AML-193 (cell line): ENCODE results near the gene SCFD2.
"Not testable (repeated sequence)": the region's sequence is repeated elsewhere in the genome, so short reads cannot be mapped to it uniquely, and the experiment has no call there.

Experiments
- DNase-seq, 2 experiments: peaks; one replicate each; lab custom pipeline; 2025; lab: John Stamatoyannopoulos, UW

Gene SCFD2

DNA sequence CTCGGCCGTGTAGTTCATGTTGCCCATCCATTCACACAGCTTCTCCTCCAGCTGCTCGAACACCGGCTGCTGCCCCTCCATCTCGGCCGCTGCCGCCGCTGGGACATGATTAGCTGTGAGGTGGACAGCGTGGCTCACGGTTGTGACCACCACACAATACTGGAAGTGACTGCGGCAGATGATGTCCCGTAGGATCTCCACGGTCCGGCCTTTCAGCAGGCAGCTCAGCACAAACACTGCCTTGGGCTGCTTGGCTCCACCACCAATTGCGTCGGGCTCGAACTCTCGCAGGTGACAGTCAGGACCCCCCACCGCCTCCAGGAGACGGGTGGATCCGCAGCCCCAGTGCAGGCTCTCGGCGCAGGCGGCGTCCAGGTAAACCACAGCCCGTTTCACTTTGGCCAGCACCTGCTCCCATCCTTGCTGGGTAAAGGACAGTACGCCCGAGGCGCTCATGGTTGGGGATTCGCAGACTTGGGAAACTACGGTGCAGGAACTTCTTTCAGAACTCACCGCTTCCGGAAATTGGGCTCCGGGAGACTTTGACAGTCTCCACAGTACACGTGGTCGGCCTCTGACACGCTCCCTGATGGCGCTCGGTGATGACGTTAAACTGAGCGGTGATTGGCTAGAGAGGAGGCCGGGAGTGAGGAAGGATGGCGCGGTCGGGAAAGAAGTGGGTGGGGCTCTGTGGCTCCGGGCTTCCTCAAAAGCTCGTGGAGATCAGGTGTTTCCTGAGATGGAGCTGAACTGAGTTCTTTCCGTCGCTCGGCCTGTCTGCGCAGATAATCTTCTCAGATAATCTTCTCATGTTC lies at the start of gene SCFD2:
Gene SCFD2 (minus strand): TSS at position 576 of the 815 bp plus-strand sequence.
- DNase-seq: peak; percentile 87 to 92

DNA sequence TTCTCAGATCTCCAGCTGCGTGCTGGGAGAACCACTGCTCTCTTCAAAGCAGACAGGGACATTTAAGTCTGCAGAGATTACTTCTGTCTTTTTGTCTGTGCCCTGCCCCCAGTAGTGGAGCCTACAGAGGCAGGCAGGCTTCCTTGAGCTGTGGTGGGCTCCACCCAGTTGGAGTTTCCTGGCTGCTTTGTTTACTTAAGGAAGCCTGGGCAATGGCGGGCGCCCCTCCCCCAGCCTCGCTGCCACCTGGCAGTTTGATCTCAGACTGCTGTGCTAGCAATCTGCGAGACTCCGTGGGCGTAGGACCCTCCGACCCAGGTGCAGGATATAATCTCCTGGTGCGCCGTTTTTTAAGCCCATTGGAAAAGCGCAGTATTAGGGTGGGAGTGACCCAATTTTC lies 43.6 kb upstream of the SCFD2 start:
- DNase-seq: not testable (repeated sequence)

DNA sequence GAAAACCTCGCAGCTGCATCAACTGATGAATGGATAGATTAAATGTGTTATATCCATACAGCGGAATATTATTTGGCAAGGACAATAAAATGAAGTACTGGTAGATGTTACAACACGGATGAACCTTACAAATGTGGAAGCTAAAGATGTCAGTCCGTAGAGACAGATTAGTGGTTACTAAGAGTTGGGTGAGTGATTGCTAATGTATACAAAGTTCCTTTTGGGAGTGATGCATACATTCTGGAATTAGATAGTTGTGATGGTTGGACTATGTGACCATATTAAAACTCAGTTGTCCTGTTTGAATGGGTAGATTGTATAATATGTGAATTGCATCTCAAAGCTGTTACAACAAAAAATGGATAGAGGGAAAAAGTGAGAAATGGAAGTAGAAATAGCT lies 14.4 kb upstream of the SCFD2 start:
- no peak for DNase-seq

DNA sequence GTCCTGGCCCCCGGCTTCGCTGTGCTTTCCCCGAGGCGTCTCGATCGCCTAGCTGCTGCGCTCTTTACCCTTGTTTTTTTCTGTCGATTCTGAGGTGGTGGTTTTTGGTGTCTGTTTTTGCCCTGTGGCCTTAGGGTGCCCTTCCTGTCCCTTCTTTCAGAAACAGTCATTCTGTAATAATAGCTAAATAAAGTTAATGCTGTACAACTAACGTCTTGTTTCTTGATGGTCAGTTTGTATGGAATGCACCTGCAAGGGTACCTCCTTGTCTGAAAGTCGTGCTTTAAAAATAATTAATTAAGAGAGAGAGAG lies 12.3 kb upstream of the SCFD2 start:
- DNase-seq: no peak

DNA sequence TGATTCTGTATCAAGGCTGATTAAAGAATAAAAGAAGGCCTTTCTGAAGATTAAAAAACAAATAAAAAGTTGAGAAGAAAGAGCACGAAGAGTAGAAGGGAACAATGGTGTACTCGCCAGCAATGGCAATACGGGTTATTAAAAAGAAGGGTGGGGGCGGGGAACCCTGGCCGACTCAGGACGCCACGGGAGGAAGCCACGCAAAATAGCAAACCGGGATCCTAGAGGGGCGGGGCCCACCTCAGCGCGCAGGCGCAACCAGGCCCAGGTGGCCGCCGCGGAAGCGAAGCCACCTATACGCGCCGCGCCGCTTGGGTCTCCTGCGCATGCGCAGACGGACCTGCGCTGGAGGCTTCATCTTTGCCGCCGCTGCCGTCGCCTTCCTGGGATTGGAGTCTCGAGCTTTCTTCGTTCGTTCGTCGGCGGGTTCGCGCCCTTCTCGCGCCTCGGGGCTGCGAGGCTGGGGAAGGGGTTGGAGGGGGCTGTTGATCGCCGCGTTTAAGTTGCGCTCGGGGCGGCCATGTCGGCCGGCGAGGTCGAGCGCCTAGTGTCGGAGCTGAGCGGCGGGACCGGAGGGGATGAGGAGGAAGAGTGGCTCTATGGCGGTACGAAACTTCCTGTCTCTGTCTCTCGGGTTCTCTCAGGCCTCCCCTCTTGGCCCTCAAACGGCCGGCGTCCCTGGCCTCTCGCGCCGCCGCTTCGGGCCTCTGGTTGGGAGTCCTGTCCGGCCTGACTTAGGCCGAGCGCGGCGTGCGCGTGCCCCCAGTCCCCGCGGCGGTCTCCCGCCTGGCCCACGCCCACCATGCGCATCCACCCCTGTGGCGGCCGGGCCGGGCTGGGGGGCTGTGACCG lies 11.7 kb upstream of the SCFD2 start, which contains the start of gene FIP1L1:
Gene FIP1L1 (plus strand): TSS at position 323 of the 852 bp plus-strand sequence. CDS start 198 bp downstream, at position 521.
- peak; percentile 80 to 84 for DNase-seq

DNA sequence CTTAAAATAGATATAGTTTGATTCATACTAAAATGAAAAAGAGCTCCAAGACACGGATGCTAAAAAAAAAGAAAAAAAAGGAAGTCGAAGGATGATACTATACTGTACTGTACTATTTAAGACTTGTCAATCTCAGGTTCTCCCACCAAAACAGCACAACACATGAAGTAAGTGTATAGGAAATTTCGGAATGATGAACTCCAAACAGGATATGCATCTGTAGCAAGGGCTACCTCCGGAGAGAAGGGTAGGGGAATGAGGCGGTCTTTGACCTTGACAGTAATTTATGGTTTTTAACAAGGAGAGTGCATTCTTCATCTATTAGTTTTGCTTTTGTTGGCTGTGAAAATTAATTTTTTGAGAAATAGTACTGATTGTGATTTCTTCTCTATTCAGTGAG lies 11.0 kb upstream of the SCFD2 start:
- no peak for DNase-seq

DNA sequence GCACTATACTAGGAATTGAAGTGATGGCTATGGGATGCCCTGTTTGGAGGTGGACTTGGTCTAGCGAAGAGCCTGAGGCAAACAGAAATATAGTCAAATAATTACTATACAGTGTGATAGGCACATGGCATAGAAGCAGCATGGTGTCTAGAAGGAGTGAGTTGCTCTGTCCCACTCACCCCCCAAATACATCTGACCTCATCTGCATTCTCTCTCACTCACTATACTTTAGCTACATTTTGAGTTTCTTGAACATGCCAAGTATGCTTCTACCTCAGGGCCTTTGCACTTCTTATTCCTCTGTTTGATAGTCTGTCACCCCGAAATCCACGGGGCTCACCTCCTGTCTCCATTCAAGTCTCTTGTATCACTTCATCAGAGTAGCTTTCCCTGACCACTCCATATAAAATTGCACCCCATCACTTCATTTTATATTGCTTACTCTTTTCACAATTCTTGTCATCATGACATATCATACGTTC lies 9.0 kb upstream of the SCFD2 start:
- no peak for DNase-seq

DNA sequence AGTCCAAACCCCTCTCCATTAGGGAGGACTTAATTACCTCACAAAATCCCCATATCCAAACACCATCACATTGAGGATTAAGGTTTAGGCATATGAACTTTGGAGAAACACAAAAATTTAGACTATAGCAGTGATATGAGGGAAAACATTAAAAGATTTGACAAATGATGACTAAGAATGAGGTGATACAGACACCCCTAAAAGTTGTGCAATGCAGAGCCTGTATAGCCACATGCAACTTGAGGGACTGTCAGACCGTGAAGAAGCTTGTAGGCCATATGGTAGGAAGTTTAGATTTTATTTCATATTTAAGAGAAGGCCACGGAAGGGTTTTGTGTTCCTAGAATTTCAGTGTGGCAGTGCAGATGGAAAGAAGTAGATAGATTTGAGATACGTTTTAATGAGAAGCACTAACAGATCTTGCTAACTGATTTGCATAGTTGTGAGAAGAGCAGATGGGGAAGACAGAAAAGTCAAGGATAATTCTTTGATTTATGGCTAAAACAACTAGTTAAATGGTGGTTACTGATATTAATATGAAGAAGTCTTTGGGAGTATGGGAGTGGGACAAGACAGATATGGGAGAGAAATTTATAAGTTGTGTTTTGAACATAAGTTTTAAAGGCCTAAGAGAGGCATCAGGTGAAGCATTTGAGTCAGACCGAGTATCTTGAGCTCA lies 6.1 kb upstream of the SCFD2 start:
- DNase-seq: no peak

DNA sequence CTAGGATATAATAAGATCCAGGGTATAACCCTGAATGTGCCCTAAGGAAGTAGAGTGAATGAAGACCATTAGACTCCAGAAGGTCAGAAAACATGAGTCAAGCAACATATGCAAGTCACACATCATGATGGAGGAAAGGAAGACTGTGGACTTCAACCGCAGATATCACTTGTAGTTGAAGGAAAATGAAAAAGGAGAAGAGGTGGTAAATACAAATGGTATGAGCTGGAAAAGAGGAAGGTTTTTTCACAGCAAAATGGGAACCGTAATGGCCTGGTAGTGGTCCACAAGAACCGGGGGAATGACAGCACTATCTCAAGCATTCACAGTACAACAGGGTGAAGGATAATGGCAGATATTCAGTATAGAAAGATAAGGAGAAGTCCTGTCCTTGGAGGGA lies 5.2 kb upstream of the SCFD2 start:
- DNase-seq: no peak

DNA sequence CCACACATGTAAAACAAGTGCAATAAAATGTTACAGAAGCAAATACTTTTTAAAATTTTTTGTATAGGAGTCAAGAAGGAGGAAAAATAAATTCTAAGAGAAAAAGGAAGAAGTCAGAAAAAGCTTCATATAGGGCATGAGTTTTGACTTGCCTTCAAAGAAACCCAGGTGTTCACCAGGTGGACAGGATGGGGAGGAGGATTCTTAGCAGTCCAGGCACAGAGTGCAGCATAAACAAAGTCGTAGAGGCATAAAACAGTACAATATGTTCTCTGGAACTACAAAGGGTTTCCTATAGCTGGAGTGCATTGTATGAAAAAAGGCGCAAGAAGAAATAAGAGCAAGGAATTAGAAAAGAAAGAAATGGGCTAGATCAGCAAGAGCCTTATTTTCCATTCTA lies 1.9 kb upstream of the SCFD2 start:
- no peak for DNase-seq

DNA sequence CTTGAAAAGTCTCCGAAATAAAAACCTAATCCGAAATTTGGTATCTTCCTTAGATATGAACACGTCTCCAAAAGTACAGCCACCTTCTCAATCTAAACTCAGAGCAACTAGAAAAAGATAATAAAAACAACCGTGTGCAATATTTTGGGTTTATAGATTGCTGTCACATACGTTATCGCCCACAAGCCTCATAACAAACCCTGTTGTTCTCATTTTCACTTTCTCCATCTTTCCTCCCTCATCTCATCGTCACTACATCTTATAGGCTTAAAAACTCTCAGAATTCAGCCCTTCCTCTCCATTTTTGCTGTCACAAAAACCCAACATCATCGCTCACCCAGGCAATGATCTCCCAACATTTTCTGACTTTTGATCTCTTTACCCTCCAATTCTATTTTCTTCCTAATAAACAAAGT lies 448 bp upstream of the SCFD2 start:
- no peak for DNase-seq

DNA sequence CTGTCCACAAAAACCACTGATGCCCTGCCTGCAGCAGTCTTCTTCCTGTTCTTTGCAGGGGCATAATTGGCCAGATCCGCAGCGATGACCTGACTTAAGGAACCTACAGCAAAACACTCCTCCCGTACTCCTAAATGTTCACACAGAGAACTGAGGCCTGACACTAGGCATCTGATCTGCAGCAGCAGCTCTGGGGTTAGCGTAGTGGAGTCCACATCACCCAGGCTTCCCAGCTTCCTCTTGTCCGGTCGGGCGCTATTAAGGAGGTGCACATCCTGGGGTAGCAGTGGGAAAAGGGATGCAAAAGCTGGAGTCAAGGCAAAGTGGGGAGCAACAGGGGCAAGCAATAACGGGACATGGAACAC lies 758 bp downstream of the SCFD2 start:
- DNase-seq: peak in 1 of 2 experiments; percentile 31

DNA sequence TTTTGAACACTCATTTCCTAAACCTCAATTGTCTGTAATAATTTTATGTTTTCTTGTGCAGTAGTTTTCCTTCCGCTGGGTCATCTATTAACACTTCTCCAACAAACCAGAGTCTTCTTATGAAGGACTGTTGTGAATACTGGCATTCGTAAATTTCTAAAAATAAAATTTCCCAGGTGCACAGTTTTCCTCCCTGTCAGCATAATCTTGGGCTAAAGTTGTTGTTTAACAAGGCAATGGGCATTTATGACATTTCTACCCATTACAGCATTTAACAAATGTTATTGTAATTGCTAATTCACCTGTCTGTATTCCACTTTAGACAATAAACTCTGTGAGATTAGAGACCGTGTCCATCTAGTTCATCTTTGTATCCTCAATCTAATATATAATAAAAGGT lies 1.2 kb downstream of the SCFD2 start:
- no peak for DNase-seq

DNA sequence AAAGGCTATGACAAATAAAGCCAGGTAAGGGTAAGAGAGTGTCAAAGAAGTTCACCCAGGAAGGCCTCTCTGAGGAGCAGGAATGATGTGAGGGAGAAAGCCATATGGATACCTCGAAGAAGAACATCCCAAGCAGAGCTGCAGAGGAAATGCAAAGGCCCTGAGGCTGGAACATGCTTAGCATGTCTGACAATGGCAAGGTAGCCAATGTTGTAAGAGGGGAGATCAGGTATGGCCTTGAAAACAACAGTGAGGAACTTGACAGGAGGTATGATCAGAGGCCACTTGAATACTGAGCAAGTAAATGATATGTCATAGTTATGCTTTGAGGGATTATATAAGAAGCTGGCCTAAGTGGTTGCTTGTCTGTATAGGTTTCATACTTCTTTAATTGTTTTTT lies 3.8 kb downstream of the SCFD2 start:
- DNase-seq: no peak

DNA sequence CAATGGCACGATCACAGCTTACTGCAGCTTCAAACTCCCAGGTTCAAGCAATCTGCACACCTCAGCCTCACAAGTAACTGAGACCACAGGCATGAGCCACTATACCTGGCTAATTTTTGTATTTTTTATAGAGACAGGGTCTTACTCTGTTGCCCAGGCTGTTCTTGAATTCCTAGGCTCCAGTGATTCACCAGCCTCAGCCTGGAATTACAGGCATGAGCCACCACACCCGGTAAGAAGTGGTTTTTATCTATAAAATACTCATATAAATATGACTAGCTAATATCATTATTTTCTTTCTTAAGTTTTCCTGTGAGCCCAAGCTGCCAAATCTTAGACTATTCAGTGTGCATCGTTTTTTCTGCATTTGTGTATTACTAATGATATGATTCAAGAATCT lies 4.4 kb downstream of the SCFD2 start:
- no peak for DNase-seq

DNA sequence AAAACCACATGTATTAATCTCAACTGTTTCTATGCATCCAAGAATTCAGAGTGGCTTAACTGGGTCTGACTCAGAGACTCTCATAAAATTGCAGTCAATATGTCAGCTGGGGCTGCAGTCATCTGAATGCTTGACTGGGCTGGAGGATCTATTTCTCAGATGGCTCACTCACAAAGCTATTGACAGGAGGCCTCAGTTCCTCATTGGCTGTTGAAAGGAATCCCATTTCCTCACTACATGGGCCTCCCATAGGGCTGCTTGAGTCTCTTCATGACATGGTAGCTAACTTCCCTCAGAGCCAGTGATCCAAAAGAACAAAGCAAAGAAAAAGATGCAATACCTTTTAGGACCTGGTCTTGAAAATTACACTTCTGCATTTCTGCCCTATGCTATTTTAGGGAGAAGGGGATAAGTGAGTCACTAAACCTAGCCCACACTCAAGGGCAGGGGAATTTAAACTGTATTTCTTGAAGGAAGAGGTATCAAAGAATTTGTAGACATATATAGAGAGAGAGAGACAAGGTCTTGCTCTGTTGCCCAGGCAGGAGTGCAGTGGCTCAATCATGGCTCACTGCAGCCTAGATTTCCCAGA lies 9.8 kb downstream of the SCFD2 start:
- no peak for DNase-seq

DNA sequence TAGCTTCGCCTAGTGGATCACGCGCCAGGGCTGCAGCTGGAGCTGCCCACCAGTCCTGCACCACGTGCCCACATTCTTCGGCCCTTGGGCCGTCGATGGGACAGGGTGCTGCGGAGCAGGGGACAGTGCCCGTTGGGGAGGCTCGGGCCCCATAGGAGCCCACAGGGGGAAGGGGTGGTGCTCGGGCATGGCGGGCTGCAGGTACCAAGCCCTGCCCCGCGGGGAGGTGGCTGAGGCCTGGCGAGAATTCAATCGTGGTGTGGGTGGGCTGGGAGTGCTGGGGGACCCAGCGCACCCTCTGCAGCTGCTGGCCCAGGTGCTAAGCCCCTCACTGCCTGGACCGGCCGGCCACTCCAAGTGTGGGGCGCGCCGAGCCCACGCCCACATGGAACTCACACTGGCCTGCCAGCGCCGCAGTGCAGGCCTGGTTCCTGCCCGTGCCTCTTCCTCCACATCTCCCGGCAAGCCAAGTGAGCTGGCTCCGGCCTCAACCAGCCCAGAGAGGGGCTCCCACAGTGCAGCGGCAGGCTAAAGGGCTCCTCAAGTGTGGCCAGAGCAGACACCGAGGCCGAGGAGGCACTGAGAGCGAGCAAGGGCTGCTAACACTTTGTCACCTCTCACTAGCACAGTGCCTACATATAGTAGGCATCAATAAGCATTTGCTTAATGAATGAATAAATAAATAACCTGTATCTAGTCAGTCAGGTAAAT lies 11.7 kb downstream of the SCFD2 start:
- DNase-seq: no peak

DNA sequence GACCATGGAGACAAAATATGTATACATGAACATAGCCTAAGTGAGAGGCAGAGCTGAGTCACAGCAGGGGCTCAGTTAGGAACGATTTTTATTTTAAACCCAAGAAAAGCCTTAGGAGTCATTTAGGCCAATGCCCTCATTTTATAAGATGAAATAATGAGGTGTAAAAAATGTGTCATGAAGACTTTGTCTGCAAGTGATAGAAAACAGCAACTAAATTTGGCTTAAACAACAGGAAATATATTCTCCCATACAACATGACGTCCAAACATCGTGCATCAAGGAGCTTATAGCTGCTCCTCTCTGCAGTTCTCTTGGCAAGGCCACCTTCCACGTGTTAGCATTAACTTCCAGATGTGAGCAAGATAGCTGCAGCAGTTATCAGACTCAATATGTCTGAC lies 16.8 kb downstream of the SCFD2 start:
- DNase-seq: no peak

DNA sequence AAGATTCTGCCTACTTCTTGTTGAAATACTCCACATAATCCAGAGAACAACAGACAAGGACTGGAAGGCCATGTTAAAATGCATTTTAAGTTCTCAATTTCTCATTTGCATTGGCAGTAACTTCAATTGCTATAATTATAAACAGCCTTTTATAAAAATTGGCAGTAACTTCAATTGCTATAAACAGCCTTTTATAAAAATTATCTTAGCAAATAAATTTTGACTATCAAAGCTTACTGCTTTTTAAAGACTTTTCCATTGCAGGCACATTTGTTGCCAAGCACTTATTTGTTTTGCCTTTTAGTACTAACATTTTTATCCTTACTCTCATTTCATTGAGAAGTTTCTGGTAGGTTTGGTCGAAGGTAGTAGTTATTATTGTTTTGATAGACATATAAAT lies 17.8 kb downstream of the SCFD2 start:
- no peak for DNase-seq

DNA sequence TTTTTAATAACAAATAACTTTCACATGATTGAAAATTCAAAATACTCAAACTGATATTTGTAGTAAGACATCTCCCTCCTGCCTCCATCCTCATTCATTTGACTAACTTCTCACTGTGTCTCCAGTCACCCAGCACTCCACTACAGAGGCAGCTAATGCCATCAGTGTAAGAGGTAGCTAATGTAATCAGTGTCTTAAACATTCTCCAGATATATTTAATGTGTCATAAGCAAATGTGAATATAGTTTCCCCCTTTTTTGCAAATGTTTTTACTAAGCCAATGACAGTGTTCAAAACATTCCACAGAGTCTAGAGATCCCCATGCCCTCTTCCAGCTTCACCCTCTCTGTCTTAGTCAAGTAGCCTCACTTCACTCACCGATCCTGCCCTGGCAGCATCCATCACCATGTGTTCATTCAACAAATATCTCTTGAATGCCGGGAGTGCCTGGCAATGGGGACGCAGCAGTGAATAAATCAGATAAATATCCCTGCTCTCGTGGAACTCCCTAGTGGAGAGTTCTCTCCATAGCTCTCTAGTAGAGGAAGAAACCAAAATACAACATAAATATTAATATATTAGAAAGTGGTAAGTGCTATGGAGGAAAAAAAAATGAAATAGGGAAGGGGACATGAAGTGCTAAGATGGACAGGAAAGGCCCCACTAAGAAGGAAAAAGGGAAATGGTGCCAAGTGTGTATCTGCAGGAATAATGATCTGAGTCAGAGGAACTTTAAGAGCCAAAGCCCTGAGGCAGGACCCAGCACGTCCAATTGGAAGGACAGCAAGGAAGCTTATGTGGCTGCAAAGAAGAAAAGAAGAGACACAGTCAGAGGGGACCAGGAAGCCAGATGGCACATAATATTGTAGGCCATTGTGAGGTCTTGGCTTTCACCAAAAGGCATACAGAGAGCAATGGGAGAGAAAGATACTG lies 18.7 kb downstream of the SCFD2 start:
- no peak for DNase-seq
